NCI-H2081 (cell line): ENCODE data around the gene CROCC2.
A peak's percentile ranks its signal among the peaks of the same experiment; 100 is the strongest.

Experiments used
- DNase-seq, 2 experiments: peaks; one replicate each; lab custom pipeline; 2025; lab: John Stamatoyannopoulos, UW

Gene CROCC2

DNA sequence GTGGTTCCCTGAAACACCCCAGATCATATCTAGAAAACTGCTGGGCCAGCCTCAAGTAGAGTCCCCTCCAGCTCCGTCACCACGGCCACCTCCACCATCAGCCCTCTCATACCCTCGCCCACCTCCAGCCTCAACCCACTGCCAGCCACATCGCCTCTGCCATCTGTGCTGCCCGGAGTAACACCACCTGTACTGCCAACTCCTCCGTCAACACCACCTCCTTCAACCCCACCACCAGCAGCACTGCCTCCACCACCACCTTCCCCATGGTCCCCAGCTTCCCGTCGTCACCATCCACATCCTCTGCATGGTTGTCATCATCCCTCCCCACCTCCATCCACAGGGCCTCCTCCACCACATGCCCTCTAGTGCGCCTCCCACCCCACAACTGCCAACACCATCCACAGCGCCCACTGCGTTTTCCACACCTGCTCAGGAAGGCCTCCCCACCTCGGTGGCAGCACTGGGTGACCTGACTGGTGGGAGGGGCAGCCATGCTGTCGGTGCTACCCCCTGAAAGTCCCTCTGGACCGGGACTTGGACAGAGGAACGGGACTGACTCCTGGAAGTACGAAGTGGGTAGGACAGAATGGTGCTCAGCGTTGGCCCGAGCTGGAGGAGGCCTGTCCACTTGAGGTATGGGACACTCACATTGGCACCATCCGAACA is 93.9 kb downstream of the CROCC2 start:
- DNase-seq, result no peak

GRCh38 chr2:241000831-241001321 is 94.7 kb downstream of the CROCC2 start:
- no peak for DNase-seq

- DNase-seq, result no peak
Observed at GRCh38 chr2:241001413-241002274, 95.5 kb downstream of the CROCC2 start.

DNA sequence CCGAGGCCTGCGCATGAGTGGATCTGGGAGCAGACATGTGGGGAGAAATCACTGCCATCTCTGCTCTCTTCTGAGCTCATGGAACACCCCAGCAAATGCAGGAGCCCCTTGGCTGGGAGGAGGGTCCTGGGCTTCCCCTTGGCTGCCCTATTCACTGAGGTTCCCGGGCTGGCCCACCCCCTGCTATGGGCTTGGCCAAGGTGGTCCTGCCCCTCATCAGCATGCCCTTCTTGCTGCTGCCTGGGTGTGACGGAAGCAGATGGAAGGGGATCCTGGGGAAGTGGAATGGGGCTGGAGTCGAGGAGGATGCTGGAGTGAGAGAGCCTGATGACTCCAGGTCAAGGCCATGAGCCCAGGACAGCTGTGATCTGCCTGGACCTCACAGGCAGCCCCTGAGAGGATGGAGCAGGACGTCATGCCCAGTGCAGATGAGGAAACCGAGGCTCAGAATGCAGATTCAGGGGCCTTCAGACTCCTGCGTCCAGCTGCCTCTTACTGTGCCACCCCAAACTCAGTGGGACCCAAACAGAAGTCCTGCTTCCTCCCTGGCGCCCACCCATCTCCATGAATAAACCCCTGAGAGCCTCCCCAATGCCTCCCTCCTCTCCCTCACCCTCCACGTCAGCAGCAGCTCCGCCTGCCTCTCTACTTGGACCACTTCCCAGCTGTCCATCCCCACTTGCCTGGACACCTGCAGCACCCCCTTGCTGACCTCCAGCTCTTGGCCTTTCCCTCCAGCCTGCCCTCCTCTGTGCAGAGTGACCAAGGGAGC is 96.3 kb downstream of the CROCC2 start:
- no peak for DNase-seq

- DNase-seq, result no peak
Observed at GRCh38 chr2:241003047-241003360, 96.9 kb downstream of the CROCC2 start.

DNA sequence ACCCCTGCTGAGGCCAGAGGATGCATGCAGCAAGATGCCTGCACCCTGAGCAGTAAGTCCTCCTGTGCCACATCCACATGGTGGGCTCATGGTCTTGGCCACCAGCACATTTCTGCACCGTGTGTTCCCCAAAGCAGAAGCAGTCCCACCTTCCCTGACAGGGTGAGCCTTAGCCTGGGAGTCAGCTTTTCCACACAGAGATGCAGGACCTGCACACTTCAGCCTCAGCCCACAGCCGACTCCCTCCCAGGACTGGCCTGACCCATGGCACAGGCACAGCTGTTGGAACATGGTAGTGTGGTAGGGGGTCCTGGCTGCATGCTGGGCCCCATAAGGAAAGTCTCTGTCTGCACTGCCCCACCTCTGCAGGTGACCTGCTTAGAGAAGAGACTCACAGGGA is 97.2 kb downstream of the CROCC2 start:
- DNase-seq, result no peak

DNA sequence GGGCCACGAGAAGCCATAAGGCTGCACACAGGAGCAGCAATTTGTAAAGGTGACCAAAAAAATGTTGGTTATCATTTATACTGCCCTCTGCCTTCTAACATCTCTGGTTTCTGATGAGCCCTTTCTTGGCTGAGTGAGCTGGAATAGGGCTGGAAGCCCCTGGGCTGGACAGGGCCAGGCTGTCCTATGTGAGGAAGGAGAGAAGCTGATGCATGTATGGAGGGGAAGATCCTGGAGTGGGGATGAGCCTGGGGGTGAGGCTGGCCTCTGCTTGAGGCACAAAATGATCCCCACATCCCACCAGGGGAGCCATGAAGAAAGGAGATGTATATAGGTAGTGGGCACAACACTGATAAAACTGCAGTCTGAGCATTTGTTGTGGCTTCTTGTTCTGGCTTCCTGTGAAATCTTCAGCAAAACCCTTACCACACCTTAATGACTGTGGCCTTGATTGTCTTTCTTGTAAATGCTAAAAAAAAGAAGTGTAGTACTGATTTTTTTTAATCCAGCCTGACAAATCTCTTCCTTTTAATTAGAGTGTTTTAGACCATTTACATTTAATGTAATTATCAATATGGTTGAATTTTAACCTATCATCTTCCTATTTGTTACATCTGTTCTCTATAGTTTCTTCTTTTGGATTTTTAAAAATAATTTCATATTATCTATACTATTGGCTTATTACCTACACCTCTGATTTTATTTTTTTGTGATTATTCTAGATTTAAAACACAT is 97.9 kb downstream of the CROCC2 start:
- no peak for DNase-seq

DNA sequence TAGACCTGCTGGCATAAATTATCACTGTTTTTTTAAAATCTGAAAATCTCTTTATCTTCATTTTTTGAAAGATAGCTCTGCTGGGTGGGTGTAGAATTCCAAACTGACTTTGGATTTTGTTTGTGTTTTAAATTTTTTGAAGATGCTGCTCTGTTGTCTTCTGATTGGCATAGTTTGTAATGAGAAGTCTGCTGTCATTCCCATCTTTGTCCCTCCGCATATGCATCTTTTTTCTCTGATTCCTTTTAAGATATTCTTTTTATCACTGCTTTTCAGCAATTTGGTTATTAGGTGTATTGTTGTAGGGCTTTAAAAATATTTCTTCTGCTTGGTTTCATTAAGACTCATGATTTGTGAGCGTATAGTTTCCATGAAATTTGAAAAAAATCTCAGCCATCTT is 99.4 kb downstream of the CROCC2 start:
- DNase-seq, result no peak

- no peak for DNase-seq
Observed at GRCh38 chr2:241006412-241006811, 100.3 kb downstream of the CROCC2 start.

GRCh38 chr2:241007111-241007510 is 101.0 kb downstream of the CROCC2 start:
- no peak for DNase-seq

DNA sequence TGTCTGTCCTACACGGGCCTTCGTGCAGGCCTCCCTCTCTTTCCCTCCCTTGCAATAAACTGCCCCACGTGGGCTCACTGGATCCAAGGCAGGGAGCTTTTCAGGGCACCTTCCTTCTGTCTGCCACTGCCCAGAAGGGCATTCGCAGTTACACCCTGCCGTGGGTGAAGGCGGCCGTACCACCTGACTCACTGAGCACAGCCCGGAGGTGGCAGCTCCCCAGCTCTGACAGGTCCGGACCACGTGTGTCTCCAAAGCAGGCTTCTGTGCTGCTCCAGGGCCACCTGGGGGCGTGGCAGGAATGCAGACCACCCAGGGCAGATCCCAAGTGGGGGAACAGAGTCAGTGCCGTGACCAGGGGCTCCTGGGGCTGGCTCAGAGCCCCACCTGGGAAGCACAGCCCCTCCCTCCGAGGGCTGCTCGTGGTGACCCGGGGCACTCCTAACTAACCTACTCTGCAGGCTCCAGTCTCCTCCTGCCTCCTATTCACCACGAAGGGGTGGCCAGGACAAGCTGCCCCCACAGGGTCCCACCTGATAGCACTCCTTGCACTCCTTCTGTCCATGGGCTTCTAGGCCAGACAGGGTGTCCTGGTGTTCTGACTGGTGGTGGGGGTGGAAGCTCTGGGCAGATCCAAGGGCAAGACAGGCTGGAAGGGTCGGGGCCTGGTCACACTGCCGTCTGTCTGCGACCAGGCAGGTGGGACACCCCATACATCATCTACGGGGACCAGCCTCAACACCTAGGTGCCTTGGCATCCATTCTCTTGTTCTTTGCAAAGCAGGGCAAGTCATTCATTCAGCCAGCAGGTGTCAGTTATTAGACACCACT is 102.0 kb downstream of the CROCC2 start:
- DNase-seq, result no peak

DNA sequence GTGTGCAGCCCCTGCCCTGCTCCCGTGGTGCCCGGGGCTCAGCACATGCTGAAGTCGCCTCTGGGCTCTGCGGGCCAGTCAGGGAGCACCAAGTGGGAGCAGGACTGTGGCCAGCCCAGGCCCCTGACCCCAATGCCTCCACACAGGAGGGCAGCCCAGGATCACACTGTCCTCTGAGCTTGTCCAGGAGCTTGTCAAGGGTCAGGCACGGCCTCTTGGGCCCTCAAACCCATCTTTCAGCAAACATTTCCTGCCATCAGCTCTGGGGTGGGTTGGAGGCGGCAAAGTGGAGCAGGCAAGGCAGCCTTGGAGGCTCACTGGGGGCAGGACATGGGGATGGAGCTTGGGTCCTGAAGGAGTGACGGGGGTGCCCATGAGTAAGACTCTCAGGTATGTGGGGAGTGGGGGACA is 102.6 kb downstream of the CROCC2 start:
- no peak for DNase-seq

- DNase-seq, result no peak
Observed at GRCh38 chr2:241009191-241009590, 103.1 kb downstream of the CROCC2 start.

GRCh38 chr2:241009601-241010530 is 103.7 kb downstream of the CROCC2 start:
- DNase-seq, result peak in 1 of 2 experiments; percentile 52

- DNase-seq, result no peak
Observed at GRCh38 chr2:241010531-241011295, 104.6 kb downstream of the CROCC2 start.

GRCh38 chr2:241011296-241011600 is 105.1 kb downstream of the CROCC2 start:
- DNase-seq, result no peak

DNA sequence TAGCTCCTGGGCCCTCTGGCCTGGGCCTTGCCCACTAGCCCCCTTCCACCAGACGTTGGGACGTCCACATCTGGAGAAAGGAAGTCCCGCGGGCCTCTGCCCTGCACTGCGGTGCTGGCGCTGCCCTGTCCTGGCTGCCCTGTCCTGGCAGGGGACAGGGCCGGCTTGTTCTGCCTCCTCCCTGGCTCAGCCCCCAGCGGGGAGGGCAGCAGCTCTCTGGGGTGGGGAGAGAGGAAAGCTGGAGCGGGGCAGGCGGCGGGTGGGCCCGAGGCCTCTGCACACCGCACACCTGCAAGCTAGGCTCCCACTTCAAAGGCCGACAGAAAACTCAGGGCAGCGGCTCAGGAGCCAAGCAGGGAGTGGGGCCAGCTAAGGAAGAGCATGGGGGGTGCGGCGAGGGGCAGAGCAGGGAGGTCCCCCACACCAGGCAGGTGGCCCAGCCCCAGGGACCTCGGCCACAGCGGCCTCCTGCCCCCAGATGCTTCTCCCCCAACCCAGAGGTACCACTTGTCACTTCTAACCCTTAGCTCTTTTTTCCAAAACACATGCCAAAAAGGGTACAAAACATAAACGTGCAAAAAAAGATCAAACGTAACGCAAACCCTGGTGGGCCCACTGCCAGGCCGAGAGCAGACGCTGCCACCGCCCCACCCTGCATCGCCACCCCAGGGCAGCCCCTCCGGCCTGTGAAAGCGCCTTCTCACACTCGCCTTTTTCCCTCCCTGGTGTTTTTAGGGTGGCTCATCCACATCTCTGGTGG is 105.8 kb downstream of the CROCC2 start:
- no peak for DNase-seq

DNA sequence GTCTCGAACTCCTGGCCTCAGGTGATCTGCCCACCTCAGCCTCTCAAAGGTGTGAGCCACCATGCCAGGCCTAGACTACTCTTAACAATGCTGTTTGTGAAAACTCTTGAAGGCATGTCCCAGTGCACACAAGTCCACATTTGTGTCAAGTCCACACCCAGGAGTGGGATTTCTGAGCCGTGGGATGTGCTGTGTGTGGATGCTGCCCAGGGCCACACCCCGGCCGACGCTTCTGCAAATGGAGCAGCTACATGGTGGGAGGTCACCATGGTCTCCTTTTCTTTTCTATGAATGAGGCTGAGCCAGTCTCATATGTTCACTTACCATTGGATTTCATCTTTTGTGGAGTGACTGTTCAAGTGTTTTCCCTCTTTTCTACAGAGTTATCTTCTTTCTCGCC is 108.1 kb downstream of the CROCC2 start:
- DNase-seq, result no peak

GRCh38 chr2:241014764-241015163 is 108.6 kb downstream of the CROCC2 start:
- no peak for DNase-seq
